Uterus (tissue), 4 donors: ENCODE measurements around the gene FBXW12. TPM values are rescaled to one million over a fixed set of nuclear protein-coding genes. Genes with fewer than 3 reads are reported as not detected.
"Not testable (repeated sequence)": the region's sequence is repeated elsewhere in the genome, so short reads cannot be mapped to it uniquely, and the experiment has no call there.

ENCODE experiments used
- DNase-seq, 2 donors: peaks; one replicate each; pipeline ENCODE4 v3.0.0-alpha.2; 2019 to 2020
- H3K27ac ChIP-seq, 2 donors: fragments of 200-600 bp; sonication (generic); 1 replicate in 1 of 2; 2 replicates in 1 of 2; pipeline ENCODE4 v1.5.1; 2016 to 2018
- H3K27me3 ChIP-seq, 2 donors: fragments of 200-600 bp; sonication (generic); one replicate each; pipeline ENCODE4 v1.5.1; 2018 to 2019; ENCODE audit warnings: control low read depth in 1 of 2
- H3K36me3 ChIP-seq, 2 donors: fragments of 200-600 bp; sonication (generic); one replicate each; pipeline ENCODE4 v1.5.1; 2019; ENCODE audit warnings: control low read depth in 1 of 2
- H3K4me1 ChIP-seq, 2 donors: fragments of 200-600 bp; sonication (generic); one replicate each; pipeline ENCODE4 v1.5.1; 2018 to 2019; ENCODE audit warnings: control low read depth in 1 of 2
- H3K4me3 ChIP-seq, 2 donors: fragments of 200-600 bp; sonication (generic); 1 replicate in 1 of 2; 2 replicates in 1 of 2; pipeline ENCODE4 v1.5.1; 2018 to 2019; ENCODE audit warnings: mild to moderate bottlenecking in 1 of 2
- H3K9me3 ChIP-seq, 2 donors: fragments of 200-600 bp; sonication (generic); one replicate each; pipeline ENCODE4 v1.5.1; 2019; ENCODE audit warnings: control low read depth in 1 of 2
- POLR2A ChIP-seq, 2 donors: fragments of 450-650 bp; IDR thresholded peaks; one replicate each; pipeline ENCODE4 v1.6.1; 2016; ENCODE audit warnings: antibody characterized with exemption in 2 of 2, mild to moderate bottlenecking in 1 of 2, moderate library complexity in 1 of 2
- intact Hi-C: fragments of 100-400 bp; cut with DNase I; formaldehyde crosslinking; loops from one replicate; pipeline ENCODE4 v1.15.1; 2023; ENCODE audit warnings: low total_unique reads
- total RNA-seq, 4 donors: library from RNA; depleted of rRNA in 3 of 4; stranded (reverse); fragments of >200 nt in 3 of 4; gene quantifications; one replicate each; pipeline versions ENCODE4 v1.1.0 to v1.2.4, GENCODE V29; 2014 to 2023
- TF ChIP-seq, protein P1 (sequence below), 4 experiments: fragments of 200-600 bp in 2 of 4; fragments of 450-650 bp in 2 of 4; sonication (generic) in 2 of 4; IDR thresholded peaks; one replicate each; pipeline ENCODE4 v1.5.1; 2016 to 2019; ENCODE audit warnings: antibody characterized with exemption in 4 of 4, mild to moderate bottlenecking in 2 of 4, moderate library complexity in 1 of 4
- donor health status: DM: yes; HTN: yes; CAD: no.

Gene FBXW12
- total RNA-seq, 4 donors from 2014 or later = 0.37 to 0.55 TPM; not detected in 2

DNA sequence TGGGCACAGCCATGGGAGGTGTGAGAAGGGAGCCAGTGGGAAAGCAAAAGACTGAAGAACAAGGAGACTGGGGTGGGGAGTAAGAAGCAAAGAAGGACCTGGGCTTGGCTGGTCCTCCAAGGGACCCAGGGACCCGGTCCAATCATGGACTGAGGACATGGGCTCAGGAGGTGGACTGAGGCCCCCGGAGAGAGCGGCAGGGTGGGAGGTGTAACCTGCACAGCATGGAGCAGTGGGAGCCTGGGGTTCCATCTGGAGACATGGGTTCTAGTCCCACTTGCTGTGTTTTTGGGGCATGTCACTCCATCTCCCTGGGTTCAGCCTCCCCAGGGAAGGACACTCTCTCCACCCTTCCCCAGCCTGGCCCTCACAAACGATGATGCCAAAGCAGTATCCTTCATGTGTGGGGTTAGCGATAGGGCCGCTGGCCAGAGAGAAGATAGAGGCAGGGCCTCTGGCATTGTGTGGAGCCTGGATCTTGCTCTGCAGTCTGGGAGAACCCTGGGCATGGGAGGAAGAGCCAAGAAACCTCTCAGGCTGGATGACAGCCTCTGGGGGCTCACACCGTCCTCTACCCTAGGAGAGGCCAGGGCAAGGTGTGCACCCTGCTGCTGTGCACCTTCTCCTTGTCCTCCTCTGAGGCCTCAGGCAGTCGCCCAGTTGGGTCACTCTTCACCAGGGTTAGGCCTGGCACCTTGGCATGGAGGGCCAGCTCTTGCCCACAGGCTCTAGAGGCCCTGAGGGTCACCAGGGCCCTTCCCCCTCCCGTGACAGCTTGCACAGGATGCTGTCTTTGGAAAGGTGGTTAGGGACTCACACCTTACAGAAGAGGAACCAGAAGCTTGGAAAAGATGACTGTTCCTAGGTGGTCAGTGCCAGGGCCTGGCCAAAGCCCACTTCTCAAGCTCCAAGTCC, 26.0 kb downstream of the FBXW12 start:
- no peaks in the 10 kb centered on the region for H3K9me3 ChIP-seq
- TF ChIP-seq, protein P1, sequence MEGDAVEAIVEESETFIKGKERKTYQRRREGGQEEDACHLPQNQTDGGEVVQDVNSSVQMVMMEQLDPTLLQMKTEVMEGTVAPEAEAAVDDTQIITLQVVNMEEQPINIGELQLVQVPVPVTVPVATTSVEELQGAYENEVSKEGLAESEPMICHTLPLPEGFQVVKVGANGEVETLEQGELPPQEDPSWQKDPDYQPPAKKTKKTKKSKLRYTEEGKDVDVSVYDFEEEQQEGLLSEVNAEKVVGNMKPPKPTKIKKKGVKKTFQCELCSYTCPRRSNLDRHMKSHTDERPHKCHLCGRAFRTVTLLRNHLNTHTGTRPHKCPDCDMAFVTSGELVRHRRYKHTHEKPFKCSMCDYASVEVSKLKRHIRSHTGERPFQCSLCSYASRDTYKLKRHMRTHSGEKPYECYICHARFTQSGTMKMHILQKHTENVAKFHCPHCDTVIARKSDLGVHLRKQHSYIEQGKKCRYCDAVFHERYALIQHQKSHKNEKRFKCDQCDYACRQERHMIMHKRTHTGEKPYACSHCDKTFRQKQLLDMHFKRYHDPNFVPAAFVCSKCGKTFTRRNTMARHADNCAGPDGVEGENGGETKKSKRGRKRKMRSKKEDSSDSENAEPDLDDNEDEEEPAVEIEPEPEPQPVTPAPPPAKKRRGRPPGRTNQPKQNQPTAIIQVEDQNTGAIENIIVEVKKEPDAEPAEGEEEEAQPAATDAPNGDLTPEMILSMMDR (IDR thresholded peaks at IDR 0.05) = no peak
- TF ChIP-seq POLR2A (IDR thresholded peaks at IDR 0.05) = no peak
- no peaks in the 10 kb centered on the region for H3K36me3 ChIP-seq
- H3K4me1 ChIP-seq = peaks cover 0 to 11% of the 10 kb centered on the region in 2 donors
- no peak overlapping the region for H3K4me3 ChIP-seq
- intact Hi-C loops = loop anchor here (5.0 kb wide), 1 partner anchor 39 kb away; no protein-coding TSS in a partner anchor
- peaks cover 0 to 3% of the 10 kb centered on the region in 2 donors for H3K27me3 ChIP-seq
- no peak overlapping the region for H3K27ac ChIP-seq
- DNase-seq = peak in 1 of 2 donors; percentile 11

DNA sequence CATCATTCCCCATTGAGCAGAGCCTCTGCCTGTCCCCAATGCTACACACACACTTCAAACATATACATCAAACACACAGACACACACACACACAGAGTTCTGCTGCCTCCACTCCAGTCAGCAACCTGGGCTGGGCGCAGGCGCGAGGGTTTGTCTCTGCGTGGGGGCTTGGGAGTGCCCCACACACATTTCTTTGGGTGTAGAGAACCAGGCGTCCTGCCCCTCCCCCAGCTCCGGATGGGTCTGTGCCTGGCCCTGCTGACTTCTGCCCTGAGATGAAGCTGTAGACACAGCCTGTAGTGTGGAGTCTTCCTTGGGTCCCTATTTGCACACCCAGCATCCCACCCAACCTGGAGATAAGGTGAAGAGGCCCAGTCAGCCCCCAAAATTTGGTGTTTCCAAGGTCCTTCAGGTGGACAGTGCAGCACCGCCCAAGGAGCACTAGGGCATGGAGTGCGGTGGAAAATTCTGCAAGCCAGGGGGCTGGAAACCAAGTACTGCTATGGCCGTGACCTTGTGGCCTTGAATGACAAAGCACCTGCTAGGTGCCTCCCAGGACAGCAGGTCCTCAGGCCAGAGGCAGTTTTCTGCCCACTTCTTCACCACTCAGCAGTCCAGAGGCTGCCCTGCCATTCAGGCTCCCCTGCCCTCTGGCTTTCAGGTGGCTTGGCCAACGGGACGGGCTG, 26.8 kb downstream of the FBXW12 start:
- TF ChIP-seq, protein P1 (IDR thresholded peaks at IDR 0.05) = no peak
- no peak for TF ChIP-seq POLR2A (IDR thresholded peaks at IDR 0.05)

DNA sequence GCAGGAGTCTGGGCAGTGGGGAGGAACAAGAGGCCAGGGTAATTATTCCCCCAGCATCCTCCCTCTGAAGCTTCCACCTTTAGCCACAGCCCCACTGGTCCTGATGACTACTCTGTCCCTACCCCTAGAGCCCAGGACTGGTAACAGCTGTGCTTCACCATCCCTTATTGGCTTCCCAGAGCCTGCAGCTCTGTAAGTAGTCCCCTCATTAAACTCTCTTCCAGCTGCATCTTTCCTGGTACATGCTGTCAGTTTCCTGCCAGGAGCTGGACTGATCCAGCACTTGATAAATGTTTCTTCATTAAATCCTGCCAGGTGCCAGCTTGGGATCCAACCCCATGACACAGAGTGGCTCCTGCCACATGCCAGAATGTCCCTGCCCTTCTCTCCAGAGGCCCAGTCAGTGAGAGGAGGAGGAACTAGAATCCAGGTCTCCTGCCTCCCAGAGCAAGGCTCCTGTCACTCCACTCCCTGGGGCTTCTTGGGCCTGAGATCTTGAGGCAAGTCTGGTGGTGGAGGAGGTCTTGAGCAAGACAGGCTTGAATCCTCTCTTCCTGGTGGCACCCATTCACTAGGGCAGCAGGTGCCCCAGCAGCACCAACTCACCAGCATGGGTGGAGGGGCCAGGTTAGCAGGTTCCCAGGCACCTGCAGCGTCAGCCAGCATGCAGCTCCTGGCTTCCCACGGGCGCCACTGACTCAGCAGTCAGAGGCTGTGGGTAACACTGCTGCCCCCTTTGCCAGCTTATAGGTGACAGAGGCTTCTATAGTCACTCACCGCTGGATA, 27.6 kb downstream of the FBXW12 start:
- Histone ChIP-seq H3K4me1 (peaks cover 0 to 11% of the 10 kb centered on the region in 2 donors), H3K27ac (no peak overlapping the region), H3K4me3 (no peak overlapping the region), H3K27me3 (no peaks in the 10 kb centered on the region), H3K9me3 (no peaks in the 10 kb centered on the region), H3K36me3 (no peaks in the 10 kb centered on the region)
- DNase-seq = no peak
- TF ChIP-seq, protein P1 (IDR thresholded peaks at IDR 0.05) = no peak
- no peak for TF ChIP-seq POLR2A (IDR thresholded peaks at IDR 0.05)
- intact Hi-C loops = loop anchor here (5.0 kb wide), 1 partner anchor 38 kb away; no protein-coding TSS in a partner anchor

More for the DNA sequence above, 26.8 kb downstream of the FBXW12 start:
- Histone ChIP-seq H3K27ac (no peak overlapping the region), H3K9me3 (no peaks in the 10 kb centered on the region), H3K4me1 (peaks cover 0 to 11% of the 10 kb centered on the region in 2 donors), H3K4me3 (no peak overlapping the region), H3K36me3 (no peaks in the 10 kb centered on the region), H3K27me3 (peaks cover 0 to 3% of the 10 kb centered on the region in 2 donors)
- intact Hi-C loops = loop anchor here (5.0 kb wide), 1 partner anchor 38 kb away; no protein-coding TSS in a partner anchor
- DNase-seq = no peak

DNA sequence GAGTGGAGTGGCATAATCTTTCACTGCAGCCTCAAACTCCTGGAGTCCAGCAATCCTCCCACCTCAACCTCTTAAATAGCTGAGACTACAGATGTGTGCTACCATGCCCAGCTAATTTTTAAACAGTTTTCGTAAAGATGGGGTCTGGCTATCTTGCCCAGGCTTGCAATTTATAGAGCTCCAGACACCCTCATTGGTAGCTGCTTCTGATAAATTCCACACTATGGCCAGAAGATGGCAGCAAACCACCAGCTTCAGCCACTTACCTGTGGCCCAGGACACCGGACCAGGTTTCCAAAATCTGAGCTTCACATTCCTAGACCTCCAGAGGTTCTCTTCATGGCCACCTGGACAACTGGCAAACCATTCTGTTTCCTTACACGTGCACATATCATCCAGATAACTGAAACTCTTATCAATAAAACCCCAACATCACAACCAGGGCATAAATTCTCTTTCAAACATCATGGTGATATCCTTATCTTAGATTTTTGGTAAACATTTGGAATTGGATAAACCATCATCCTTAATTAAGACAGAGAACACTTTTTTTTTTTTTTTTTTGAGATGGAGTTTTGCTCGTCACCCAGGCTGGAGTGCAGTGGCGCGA, 28.9 kb downstream of the FBXW12 start:
- no peak for TF ChIP-seq POLR2A (IDR thresholded peaks at IDR 0.05)
- TF ChIP-seq, protein P1 (IDR thresholded peaks at IDR 0.05) = peak; percentile 75 to 94 (median 86)
- no peaks in the 10 kb centered on the region for H3K9me3 ChIP-seq
- no peak overlapping the region for H3K4me3 ChIP-seq
- peak; percentile 48 to 70 for DNase-seq
- no peaks in the 10 kb centered on the region for H3K27me3 ChIP-seq
- H3K4me1 ChIP-seq = peaks cover 0 to 11% of the 10 kb centered on the region in 2 donors
- intact Hi-C loops = no loop called here
- peak overlapping the region; percentile 88 to 90 for H3K27ac ChIP-seq
- H3K36me3 ChIP-seq = no peaks in the 10 kb centered on the region

DNA sequence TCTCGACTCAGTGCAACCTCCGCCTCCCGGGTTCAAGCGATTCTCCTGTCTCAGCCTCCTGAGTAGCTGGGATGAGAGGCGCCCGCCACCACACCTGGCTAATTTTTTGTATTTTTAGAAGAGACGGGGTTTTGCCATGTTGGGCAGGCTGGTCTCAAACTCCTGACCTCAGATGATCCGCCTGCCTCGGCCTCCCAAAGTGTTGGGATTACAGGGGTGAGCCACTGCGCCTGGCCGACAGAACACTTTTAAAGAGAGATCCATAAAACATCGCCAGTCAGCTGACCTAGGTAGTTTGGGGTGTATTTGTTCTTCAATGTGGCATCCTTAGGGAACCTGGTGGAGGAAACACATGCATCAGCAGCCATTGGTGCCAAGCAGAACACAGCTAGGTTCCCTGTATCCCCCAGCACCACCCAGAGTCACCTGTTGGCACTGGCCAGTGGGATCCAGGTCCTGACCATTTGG, 29.4 kb downstream of the FBXW12 start:
- peak; percentile 15 to 18 for DNase-seq
- H3K27me3 ChIP-seq, H3K4me3 ChIP-seq, H3K36me3 ChIP-seq, H3K9me3 ChIP-seq, intact Hi-C loops: not testable (repeated sequence)
- H3K27ac ChIP-seq = peak overlapping the region; percentile 88 to 90
- H3K4me1 ChIP-seq = peaks cover 0 to 11% of the 10 kb centered on the region in 2 donors
